ENCODE results near the gene ANKRD52.

ANKRD52 gene

DNA sequence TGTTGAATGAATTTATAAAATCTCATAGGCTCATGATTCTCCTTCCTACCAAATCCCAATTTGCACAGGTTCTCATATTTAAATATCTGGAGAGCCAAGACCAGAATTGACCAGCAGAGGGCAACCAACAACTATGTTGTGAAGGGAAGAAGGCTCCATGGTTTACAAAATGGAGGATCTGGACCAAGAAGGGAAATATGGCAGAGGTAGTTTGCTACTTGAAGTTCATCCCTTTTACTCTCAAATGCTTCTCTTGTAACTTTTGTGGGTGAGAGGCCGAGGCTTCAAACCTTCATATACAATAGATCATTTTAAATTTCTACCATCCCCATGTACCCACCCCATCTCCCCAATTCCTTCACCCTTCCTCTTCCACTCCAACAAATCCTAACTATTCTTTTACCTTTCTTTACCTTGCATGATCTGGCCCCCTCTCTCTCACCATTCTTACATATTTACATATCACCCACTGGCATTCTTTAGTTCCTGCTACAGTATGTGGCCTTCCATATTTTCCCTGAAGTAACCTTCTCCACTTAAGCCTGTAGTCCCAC, 65.1 kb downstream of the ANKRD52 start:
- TF ChIP-seq SUZ12 (IDR thresholded peaks at IDR 0.05; ENCODE audit: extremely low read depth, insufficient read depth, insufficient read length) (no peak), ZNF274 (IDR thresholded peaks at IDR 0.05; ENCODE audit: low read depth, low read length) (no peak), YY1 (IDR thresholded peaks at IDR 0.05; ENCODE audit: insufficient read depth, insufficient read length) (peak; percentile 57)
- Histone ChIP-seq H3K4me3 (ENCODE audit: insufficient read length, low read depth) (no peak overlapping the region), H3K4me1 (ENCODE audit: insufficient read depth, insufficient read length) (no peaks in the 10 kb centered on the region), H3K36me3 (ENCODE audit: insufficient read depth, insufficient read length, low read length) (no peaks in the 10 kb centered on the region), H3K27me3 (ENCODE audit: insufficient read depth, insufficient read length) (no peaks in the 10 kb centered on the region), H3K9ac (ENCODE audit: insufficient read length, low read depth) (no peak overlapping the region), H3K9me3 (ENCODE audit: insufficient read depth, low read length) (no peaks in the 10 kb centered on the region)
- DNase-seq (ENCODE audit: low read depth, low spot score): peak; percentile 87

DNA sequence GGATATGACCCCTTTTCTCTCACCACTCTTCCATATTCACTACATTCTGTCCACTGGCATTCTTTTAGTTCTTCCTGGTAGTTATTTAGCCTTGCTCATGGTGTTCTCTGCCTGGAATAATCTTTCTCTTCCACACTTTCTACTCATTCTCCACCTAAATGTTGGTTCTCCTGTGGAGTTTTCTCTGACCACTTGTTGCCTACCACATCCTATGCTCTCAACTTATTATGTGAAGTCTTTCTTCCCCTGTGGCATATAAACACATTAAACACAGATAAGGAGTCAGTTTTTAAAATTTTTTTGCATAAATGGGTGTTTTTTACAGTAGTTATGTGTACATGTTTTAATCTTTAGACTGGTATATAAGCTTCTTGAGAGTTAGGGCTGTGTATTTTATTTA, 65.6 kb downstream of the ANKRD52 start:
- Histone ChIP-seq H3K27me3 (ENCODE audit: insufficient read depth, insufficient read length) (no peaks in the 10 kb centered on the region), H3K9me3 (ENCODE audit: insufficient read depth, low read length) (no peaks in the 10 kb centered on the region), H3K4me3 (ENCODE audit: insufficient read length, low read depth) (no peak overlapping the region), H3K36me3 (ENCODE audit: insufficient read depth, insufficient read length, low read length) (no peaks in the 10 kb centered on the region), H3K4me1 (ENCODE audit: insufficient read depth, insufficient read length) (no peaks in the 10 kb centered on the region), H3K9ac (ENCODE audit: insufficient read length, low read depth) (no peak overlapping the region)
- no peak for TF ChIP-seq SUZ12 (IDR thresholded peaks at IDR 0.05; ENCODE audit: extremely low read depth, insufficient read depth, insufficient read length)
- TF ChIP-seq YY1 (IDR thresholded peaks at IDR 0.05; ENCODE audit: insufficient read depth, insufficient read length): no peak
- no peak for TF ChIP-seq ZNF274 (IDR thresholded peaks at IDR 0.05; ENCODE audit: low read depth, low read length)
- no peak for DNase-seq (ENCODE audit: low read depth, low spot score)

DNA sequence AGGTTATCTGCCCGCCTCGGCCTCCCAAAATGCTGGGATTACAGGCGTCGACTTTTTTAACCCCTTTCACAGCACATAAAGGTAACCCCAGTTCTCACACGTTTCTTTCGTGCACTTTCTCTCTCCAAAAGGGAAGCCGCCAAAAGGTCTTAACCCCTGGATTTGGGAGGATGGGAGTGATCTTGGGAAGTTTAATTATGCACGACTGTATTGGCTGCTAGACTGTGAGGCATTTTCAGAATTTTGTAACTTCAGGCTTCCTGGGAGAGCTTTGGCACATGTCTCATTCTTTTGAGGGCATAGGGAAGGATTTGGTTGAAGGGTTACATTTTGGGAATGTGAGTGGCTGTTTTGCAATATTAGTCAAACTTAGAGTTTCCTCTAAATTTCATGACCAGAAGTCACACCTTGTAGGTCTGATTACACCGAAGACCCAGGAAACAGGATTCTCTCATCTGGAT, 67.5 kb downstream of the ANKRD52 start:
- Histone ChIP-seq H3K27me3 (ENCODE audit: insufficient read depth, insufficient read length) (no peaks in the 10 kb centered on the region), H3K4me1 (ENCODE audit: insufficient read depth, insufficient read length) (no peaks in the 10 kb centered on the region), H3K4me3 (ENCODE audit: insufficient read length, low read depth) (peak overlapping the region; percentile 13), H3K9me3 (ENCODE audit: insufficient read depth, low read length) (no peaks in the 10 kb centered on the region), H3K36me3 (ENCODE audit: insufficient read depth, insufficient read length, low read length) (peaks cover 14% of the 10 kb centered on the region), H3K9ac (ENCODE audit: insufficient read length, low read depth) (peak overlapping the region; percentile 94)
- DNase-seq (ENCODE audit: low read depth, low spot score): no peak
- TF ChIP-seq ZNF274 (IDR thresholded peaks at IDR 0.05; ENCODE audit: low read depth, low read length): no peak
- no peak for TF ChIP-seq SUZ12 (IDR thresholded peaks at IDR 0.05; ENCODE audit: extremely low read depth, insufficient read depth, insufficient read length)
- no peak for TF ChIP-seq YY1 (IDR thresholded peaks at IDR 0.05; ENCODE audit: insufficient read depth, insufficient read length)

DNA sequence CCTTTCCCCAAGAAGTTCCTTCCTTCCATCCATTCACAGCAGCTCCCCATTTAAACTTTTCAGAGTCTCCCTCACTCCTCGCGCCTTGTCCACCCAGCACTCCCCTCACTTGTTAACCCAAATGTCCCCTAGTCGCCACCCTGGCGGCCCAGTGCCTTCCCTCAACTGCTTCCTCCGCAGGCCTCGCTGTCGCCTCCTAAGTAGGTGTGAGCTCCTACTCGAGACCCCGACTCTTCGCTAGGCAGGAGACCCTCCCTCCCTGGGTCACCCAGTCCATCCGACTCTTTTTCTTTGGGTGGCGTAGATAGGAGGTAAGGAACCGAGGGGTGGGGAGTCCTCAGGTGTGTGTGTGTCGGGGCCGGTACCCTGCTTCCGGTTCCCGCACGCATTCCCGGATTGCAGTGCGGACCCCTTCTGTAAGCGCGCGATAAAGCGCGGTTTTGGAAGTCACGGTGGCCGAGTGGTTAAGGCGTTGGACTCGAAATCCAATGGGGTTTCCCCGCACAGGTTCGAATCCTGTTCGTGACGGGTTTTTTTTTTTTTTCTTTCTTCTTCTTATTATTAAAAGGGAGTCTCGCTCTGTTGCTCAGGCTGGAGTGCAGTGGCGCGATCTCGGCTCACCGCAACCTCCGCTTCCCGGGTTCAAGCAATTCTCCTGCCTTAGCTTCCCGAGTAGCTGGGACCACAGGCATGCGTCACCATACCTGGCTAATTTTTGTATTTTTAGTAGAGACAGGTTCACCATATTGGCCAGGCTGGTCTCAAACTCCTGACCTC, 68.1 kb downstream of the ANKRD52 start:
- Histone ChIP-seq H3K4me3 (ENCODE audit: insufficient read length, low read depth) (peak overlapping the region; percentile 90), H3K36me3 (ENCODE audit: insufficient read depth, insufficient read length, low read length) (peaks cover 16% of the 10 kb centered on the region), H3K9me3 (ENCODE audit: insufficient read depth, low read length) (no peaks in the 10 kb centered on the region), H3K9ac (ENCODE audit: insufficient read length, low read depth) (peak overlapping the region; percentile 94), H3K27me3 (ENCODE audit: insufficient read depth, insufficient read length) (no peaks in the 10 kb centered on the region), H3K4me1 (ENCODE audit: insufficient read depth, insufficient read length) (no peaks in the 10 kb centered on the region)
- DNase-seq (ENCODE audit: low read depth, low spot score): peak; percentile 89
- no peak for TF ChIP-seq ZNF274 (IDR thresholded peaks at IDR 0.05; ENCODE audit: low read depth, low read length)
- TF ChIP-seq YY1 (IDR thresholded peaks at IDR 0.05; ENCODE audit: insufficient read depth, insufficient read length): no peak
- TF ChIP-seq SUZ12 (IDR thresholded peaks at IDR 0.05; ENCODE audit: extremely low read depth, insufficient read depth, insufficient read length): no peak

DNA sequence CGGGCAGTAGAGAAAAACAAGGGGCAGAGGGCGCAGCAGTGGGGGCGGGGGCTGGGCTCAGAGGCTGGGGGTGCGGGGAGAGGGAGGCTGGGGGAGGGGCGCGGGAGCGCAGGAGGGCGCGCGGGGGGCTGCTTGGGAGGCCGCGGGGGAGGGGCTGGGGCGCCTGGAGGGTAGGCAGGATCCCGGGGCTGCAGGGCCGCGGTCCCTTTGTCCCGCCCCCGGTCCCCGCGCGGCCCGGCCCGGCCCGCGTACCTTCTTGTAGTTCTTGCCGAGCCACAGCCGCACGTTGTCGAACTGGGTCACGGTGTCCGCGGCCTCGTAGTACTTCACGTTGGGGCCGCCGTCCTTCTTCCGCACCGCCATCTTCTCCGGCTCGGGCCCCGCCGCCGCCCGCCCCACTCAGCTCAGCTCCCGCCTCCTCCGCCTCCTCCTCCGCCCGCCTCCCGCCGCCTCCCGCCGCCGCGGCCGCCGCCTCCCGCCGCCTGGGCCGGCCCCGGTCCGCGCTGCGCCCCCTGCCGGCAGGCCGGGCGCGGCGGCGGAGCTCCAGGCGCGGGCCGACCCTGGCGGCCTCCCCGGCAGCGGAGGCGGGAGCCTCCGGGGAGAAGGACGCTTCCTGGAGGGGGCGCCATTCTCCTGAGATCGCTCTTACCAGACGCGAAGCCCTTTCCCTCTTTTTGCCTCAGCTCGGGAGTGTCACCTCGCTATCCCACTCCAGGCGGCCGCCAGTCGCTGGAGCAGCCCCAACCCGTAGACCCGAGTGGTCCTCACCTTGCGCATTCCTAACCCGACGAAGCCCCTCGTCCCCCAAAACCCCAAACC, 68.9 kb downstream of the ANKRD52 start, which contains the start of gene SMARCC2:
SMARCC2 (minus strand) TSS at position 385 of the 819 bp plus-strand sequence; CDS start at position 363, 22 bp downstream.
- no peaks in the 10 kb centered on the region for H3K4me1 ChIP-seq (ENCODE audit: insufficient read depth, insufficient read length)
- H3K4me3 ChIP-seq (ENCODE audit: insufficient read length, low read depth): peak within 1 kb of the TSS; percentile 90
- H3K9me3 ChIP-seq (ENCODE audit: insufficient read depth, low read length): no peaks in the 10 kb centered on the region
- H3K27me3 ChIP-seq (ENCODE audit: insufficient read depth, insufficient read length): no peaks in the 10 kb centered on the region
- TF ChIP-seq SUZ12 (IDR thresholded peaks at IDR 0.05; ENCODE audit: extremely low read depth, insufficient read depth, insufficient read length): no peak
- no peak for TF ChIP-seq YY1 (IDR thresholded peaks at IDR 0.05; ENCODE audit: insufficient read depth, insufficient read length)
- no peak for TF ChIP-seq ZNF274 (IDR thresholded peaks at IDR 0.05; ENCODE audit: low read depth, low read length)
- H3K9ac ChIP-seq (ENCODE audit: insufficient read length, low read depth): peak within 1 kb of the TSS; percentile 94
- DNase-seq (ENCODE audit: low read depth, low spot score): peak; percentile 90
- peaks cover 24% of the 10 kb centered on the region for H3K36me3 ChIP-seq (ENCODE audit: insufficient read depth, insufficient read length, low read length)

DNA sequence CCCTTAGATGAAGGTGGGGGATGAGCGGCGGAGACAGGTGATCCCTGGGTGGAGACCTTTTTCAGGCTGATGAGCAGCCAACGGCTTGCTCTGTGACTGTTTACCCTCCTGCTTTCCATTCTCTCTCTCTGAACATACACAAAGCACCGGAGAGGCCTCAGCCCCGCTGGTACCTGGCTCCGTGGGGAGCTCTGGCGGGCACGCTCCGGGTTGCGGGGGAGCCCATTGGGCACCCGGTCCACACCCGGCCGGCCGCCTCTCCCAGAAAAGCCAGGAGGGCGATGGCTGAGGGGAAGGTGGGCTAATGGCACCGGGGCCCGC, 69.4 kb downstream of the ANKRD52 start:
- peaks cover 30% of the 10 kb centered on the region for H3K36me3 ChIP-seq (ENCODE audit: insufficient read depth, insufficient read length, low read length)
- no peaks in the 10 kb centered on the region for H3K4me1 ChIP-seq (ENCODE audit: insufficient read depth, insufficient read length)
- DNase-seq (ENCODE audit: low read depth, low spot score): no peak
- H3K27me3 ChIP-seq (ENCODE audit: insufficient read depth, insufficient read length): no peaks in the 10 kb centered on the region
- H3K4me3 ChIP-seq (ENCODE audit: insufficient read length, low read depth): peak overlapping the region; percentile 76
- H3K9ac ChIP-seq (ENCODE audit: insufficient read length, low read depth): peak overlapping the region; percentile 91
- no peaks in the 10 kb centered on the region for H3K9me3 ChIP-seq (ENCODE audit: insufficient read depth, low read length)
- TF ChIP-seq YY1 (IDR thresholded peaks at IDR 0.05; ENCODE audit: insufficient read depth, insufficient read length) (no peak), SUZ12 (IDR thresholded peaks at IDR 0.05; ENCODE audit: extremely low read depth, insufficient read depth, insufficient read length) (no peak), ZNF274 (IDR thresholded peaks at IDR 0.05; ENCODE audit: low read depth, low read length) (no peak)

All from NT2/D1 (cell line).